Measurements from ENCODE around the gene TMEM219.

Gene TMEM219

DNA sequence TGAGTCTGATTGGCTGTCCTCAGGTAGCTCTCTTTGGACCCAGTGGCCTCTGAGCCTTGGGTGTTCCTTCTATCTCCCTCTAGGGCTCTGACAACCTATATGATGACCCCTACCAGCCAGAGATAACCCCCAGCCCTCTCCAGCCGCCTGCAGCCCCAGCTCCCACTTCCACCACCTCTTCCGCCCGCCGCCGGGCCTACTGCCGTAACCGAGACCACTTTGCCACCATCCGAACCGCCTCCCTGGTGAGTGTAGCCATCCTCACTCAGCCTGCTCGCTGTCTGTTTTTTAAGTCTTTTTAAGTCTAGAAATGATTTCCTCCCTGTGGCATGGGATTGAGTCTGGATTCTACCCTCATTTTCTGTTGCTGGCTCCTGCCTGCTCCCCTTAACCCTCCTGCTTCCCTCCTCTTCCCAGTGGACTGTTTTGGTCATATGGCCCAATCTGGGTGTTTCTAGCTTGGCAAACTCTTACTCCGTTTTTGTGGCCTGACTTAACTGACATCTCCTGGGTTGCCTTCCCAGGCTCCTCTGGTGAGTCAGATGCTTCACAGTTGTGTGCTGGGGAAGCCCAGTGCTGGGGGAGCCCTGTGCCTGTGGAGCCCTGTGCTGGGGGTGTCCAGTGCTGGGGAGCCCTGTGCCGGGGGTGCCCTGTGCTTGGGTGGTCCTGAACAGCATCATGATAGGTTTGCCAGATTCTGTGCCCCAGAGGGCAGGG, 21.7 kb downstream of the TMEM219 start:
- no peak for DNase-seq

GRCh38 chr16:29984137-29984763, 22.4 kb downstream of the TMEM219 start:
- DNase-seq, result no peak

DNA sequence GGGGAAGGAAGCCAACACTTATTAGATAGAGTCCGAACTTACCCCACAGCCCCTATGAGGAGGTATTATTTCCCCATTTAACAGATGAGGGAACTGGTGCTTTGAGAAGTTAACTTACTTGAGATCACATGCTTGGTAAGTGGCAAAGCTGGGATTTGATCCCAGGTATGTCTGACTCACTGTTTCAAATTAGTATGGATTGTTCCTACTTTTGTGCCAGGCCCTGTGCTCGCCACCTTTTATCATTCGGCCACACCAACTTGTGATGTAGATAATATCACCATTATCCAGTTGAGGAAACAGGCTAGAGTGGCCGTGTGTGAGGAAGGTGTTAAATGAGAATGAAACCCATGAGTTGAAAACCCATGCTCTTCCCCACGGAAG, 22.9 kb downstream of the TMEM219 start:
- no peak for DNase-seq

GRCh38 chr16:29985271-29985811, 23.5 kb downstream of the TMEM219 start:
- no peak for DNase-seq

- DNase-seq, result no peak
Measured at GRCh38 chr16:29986231-29986630, 24.4 kb downstream of the TMEM219 start.

DNA sequence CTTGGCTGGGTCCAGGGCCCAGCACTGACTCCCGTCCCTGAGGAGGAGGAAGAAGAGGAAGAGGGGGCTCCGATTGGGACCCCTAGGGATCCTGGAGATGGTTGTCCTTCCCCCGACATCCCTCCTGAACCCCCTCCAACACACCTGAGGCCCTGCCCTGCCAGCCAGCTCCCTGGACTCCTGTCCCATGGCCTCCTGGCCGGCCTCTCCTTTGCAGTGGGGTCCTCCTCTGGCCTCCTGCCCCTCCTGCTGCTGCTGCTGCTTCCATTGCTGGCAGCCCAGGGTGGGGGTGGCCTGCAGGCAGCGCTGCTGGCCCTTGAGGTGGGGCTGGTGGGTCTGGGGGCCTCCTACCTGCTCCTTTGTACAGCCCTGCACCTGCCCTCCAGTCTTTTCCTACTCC, 25.1 kb downstream of the TMEM219 start:
- no peak for DNase-seq

GRCh38 chr16:29987371-29988085, 25.6 kb downstream of the TMEM219 start:
- no peak for DNase-seq

DNA sequence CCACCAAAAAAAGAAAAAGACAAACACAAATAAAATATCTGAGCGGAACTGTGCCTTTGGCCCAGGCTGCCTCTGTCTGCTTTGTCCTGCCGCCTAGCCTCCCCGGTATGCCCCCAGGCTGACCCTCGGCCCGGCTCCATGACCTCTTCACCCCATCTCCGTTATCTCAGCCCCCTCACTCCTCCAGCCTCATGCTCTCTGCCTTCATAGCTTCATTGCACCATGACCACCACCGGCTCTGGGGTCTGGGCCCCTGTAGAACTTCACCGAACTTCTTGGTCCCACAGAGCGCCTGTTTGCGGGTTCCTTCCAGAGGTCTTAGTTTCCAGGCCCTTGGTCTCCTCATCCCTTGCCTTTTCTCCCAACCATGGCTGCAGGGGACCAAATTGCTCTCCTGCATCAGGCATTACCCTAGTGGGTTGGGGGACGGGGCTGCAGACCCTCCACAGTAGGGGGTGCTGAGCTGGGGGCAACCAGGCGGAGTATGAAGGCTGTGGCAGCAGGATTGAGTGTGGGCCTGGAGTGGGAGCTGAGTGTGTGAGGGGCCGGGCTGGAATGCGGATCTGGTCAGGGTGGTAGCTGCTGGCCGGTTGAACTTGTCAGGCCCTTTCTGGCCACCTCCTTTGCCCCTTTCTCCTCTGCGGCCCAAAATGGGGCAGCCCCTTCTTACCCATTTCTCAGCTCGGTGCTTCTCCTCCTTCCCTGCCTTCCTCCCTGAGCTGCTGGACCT, 26.6 kb downstream of the TMEM219 start:
- no peak for DNase-seq

- no peak for DNase-seq
Measured at GRCh38 chr16:29989111-29989858, 27.4 kb downstream of the TMEM219 start.

DNA sequence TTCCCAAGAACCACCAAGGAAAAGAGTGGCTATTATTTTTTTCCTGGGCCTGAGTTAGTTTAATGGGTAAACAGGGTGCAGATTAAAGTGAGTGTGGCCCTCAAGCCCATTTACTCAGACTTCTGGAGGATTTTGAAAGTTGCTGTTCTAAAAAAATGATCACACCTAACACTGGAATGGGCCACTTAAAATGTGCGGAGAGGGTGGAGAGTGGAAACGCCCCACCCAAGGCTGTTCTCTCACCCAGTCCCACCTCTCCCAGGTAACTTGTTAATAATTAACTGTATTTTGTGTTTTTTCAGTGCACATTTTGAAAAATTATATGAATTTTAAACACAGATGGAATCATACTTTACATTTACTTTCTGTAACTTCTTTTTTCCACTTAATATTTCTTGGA, 28.2 kb downstream of the TMEM219 start:
- DNase-seq, result no peak

DNA sequence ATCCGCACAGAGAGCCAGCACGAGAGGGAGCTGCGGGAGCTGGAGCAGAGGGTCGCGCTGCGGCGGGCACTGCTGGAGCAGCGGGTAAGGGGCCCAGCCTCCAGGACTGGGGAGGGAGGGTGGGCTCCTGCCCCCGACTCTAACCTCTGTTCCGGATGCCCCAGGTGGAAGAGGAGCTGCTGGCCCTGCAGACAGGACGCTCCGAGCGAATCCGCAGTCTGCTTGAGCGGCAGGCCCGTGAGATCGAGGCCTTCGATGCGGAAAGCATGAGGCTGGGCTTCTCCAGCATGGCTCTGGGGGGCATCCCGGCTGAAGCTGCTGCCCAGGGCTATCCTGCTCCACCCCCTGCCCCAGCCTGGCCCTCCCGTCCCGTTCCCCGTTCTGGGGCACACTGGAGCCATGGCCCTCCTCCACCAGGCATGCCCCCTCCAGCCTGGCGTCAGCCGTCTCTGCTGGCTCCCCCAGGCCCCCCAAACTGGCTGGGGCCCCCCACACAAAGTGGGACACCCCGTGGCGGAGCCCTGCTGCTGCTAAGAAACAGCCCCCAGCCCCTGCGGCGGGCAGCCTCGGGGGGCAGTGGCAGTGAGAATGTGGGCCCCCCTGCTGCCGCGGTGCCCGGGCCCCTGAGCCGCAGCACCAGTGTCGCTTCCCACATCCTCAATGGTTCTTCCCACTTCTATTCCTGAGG, 29.1 kb downstream of the TMEM219 start:
- DNase-seq, result no peak

GRCh38 chr16:29991571-29991904, 29.7 kb downstream of the TMEM219 start:
- DNase-seq, result no peak

DNA sequence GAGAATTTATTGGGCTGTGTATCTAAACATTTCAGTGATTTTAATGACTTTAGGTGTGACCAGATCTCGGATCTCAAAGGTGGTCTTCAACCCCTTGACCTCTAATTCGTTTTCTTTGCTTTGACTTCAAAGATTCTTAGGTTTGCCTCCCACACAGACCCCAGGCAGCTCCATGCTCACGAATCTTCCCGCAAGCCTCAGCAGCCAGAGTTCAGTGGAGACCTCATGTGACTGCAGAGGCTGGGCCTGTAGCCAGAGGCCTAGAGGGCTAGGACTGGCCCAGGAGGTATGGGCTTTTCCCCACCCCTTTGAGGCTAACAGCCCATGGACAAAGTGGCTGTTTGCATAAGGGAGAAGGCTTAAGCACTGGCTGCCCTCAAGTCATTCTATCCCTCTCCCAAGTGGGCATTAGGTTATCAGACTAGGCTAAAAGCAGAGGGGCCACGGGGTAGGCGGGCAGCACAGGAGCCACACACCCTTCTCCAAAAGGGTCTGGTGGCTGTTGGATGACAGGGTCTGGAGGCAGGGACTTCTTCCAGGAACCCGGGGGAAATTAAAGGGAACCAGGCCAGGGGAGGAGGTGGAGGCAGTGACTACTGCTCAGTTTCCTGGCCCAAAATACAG, 30.6 kb downstream of the TMEM219 start:
- DNase-seq, result no peak

DNA sequence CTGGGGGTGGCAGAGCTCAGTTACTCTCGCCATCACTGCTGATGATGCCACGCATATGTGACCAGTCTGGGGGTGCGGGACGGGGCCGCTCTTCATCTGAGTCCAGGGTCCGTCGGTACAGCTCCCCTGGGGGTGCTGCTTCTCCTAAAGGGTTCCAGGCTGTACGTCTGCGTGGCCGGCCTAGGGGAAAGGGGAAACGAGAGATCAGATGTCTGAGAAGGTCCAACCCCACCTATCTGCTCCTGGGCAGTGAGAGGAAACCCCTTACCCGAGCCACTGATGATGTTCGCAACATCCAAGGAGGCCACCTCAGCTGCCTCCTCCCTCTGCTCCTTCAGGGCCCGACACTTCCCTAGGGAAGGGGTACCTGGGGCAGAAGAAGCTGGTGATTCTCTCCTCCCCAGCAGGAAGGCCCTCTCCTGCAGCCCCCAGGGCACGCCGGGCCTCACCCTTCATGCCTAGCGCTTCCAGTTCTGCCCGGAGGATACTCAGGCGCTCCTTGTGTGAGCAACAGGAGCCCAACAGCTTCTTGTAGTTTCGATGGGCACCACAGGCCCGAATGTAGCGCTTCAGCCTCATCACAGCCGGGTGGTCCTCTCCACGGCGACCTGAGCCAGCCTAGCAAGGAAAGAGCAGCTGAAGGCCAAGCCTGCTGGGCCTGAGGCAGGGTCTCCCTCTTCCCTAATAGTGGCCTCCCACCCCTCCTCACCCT, 31.5 kb downstream of the TMEM219 start:
- no peak for DNase-seq

DNA sequence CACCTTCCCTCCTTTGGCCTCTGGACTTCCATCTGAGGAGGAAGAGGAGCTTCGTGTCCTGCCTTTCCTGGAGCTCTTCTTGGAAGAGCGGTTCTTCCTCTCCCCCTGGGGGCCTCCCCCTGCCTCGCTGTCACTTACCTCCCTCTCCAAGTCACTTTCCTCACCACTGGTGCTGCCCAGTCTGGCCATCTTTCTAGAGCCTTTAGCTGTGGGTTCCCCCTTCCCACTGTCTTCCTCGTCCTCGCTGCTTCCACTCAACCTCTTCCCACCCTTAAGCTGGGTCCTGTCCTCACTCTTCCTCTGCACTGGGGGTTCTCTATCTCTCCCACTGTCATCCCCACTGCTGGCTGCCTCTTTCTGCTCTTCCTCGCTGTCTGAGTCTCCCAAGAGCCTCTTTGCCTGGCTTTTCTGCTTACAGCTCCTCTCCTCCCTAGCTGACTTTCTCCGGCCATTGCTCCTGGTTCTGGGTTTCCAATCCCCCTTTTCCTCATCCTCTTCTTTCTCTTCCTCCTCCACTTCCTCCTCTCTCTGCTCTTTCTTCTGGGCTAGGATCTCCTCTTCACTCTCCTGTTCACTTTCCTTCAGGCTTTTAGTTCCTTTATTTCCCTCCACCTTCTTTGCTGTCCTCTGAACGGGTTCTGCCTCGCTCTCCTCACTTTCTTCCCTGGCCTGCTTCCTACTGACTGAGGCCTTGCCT, 32.2 kb downstream of the TMEM219 start:
- DNase-seq, result no peak

- DNase-seq, result peak; percentile 79
Measured at GRCh38 chr16:29994600-29995323, 32.9 kb downstream of the TMEM219 start.

- peak; percentile 88 for DNase-seq
Measured at GRCh38 chr16:29995324-29995910, 33.5 kb downstream of the TMEM219 start, which contains the start of gene HIRIP3. Gene HIRIP3 (minus strand): TSS chr16:29995617. CDS start chr16:29995605, 12 bp downstream.

GRCh38 chr16:29995911-29996765, 34.3 kb downstream of the TMEM219 start, which contains the start of gene INO80E:
Gene INO80E (plus strand): TSS chr16:29996241. CDS start chr16:29996311, 70 bp downstream.
- peak; percentile 99 for DNase-seq

All from activated CD4-positive, CD25-positive, alpha-beta regulatory T cell treated with anti-CD3 and anti-CD28 coated beads, Interleukin-2, amount 50 U/mL, for 72 hours (primary cell).